K562 (cell line): ENCODE measurements around the gene GP1BA. TPM values are rescaled to one million over a fixed set of nuclear protein-coding genes. Genes with fewer than 3 reads are reported as not detected.

ENCODE experiments used
- ARID1B ChIP-seq: fragments of 450-650 bp; IDR thresholded peaks from 2 replicates; pipeline ENCODE4 v1.6.1; 2016; ENCODE audit warnings: antibody characterized with exemption, mild to moderate bottlenecking, inconsistent platforms
- EGR1 ChIP-seq: fragments of 450-650 bp; conservative IDR thresholded peaks from 2 replicates; pipeline ENCODE4 v1.6.1; 2017; ENCODE audit warnings: mild to moderate bottlenecking
- ELF1 ChIP-seq: fragments of 200-800 bp; sonication (Bioruptor generic); IDR thresholded peaks from 2 replicates; pipeline ENCODE4 v1.6.1; 2016; ENCODE audit warnings: missing genetic modification characterization, missing compliant biosample characterization
- EP400 ChIP-seq: fragments of 450-650 bp; IDR thresholded peaks from 2 replicates; pipeline ENCODE4 v1.6.1; 2017; ENCODE audit warnings: antibody characterized with exemption, mild to moderate bottlenecking, moderate library complexity
- FOXK2 ChIP-seq, 2 experiments: fragments of 450-650 bp; IDR thresholded peaks in 1 of 2; conservative IDR thresholded peaks in 1 of 2; 2 replicates each; pipeline ENCODE4 v1.6.1; 2016; ENCODE audit warnings: low read depth in 2 of 2, mild to moderate bottlenecking in 1 of 2
- KAT7 ChIP-seq: sonication (generic); formaldehyde crosslinking; IDR thresholded peaks from 2 replicates; pipeline ENCODE4 v1.8.0; 2022; ENCODE audit warnings: missing genetic modification reagents, mild to moderate bottlenecking, borderline replicate concordance
- KDM2B ChIP-seq: fragments of 250-450 bp; sonication (Bioruptor Pico); IDR thresholded peaks from 2 replicates; pipeline ENCODE4 v1.8.0; 2021; ENCODE audit warnings: mild to moderate bottlenecking, moderate library complexity
- MTA2 ChIP-seq: fragments of 450-650 bp; IDR thresholded peaks from 2 replicates; pipeline ENCODE4 v1.6.1; 2016; ENCODE audit warnings: low read depth
- NFATC3 ChIP-seq: fragments of 450-650 bp; IDR thresholded peaks from 2 replicates; pipeline ENCODE4 v1.6.1; 2017; ENCODE audit warnings: mild to moderate bottlenecking
- PCBP1 ChIP-seq: fragments of 200-400 bp; formaldehyde crosslinking; IDR thresholded peaks from 2 replicates; pipeline ENCODE4 v1.6.1; 2018; ENCODE audit warnings: mild to moderate bottlenecking, low read depth, low read length; ENCODE audit not compliant: poor library complexity, severe bottlenecking
- PHF20 ChIP-seq: fragments of 450-650 bp; IDR thresholded peaks from 2 replicates; pipeline ENCODE4 v1.6.1; 2018; ENCODE audit not compliant: partially characterized antibody
- POLR2AphosphoS5 ChIP-seq: IDR thresholded peaks from 2 replicates; pipeline ENCODE4 v1.6.1; 2011; ENCODE audit warnings: mild to moderate bottlenecking, low read depth, low read length, moderate library complexity; ENCODE audit not compliant: control insufficient read depth, insufficient read depth
- PRPF4 ChIP-seq: fragments of 200-400 bp; formaldehyde crosslinking; IDR thresholded peaks from one replicate; pipeline ENCODE4 v1.6.1; 2017; ENCODE audit warnings: low read length, low read depth, mild to moderate bottlenecking; ENCODE audit not compliant: insufficient read depth, poor library complexity, severe bottlenecking
- RAD51 ChIP-seq: fragments of 450-650 bp; IDR thresholded peaks from 2 replicates; pipeline ENCODE4 v1.7.1; 2016; ENCODE audit warnings: low read depth, mild to moderate bottlenecking, borderline replicate concordance
- RBM22 ChIP-seq: fragments of 200-400 bp; formaldehyde crosslinking; IDR thresholded peaks from 2 replicates; pipeline ENCODE4 v1.6.1; 2018; ENCODE audit warnings: low read length, low read depth; ENCODE audit not compliant: poor library complexity, severe bottlenecking
- RNF2 ChIP-seq: sonication (generic); IDR thresholded peaks from 2 replicates; pipeline ENCODE4 v1.6.1; 2016
- SIN3A ChIP-seq, 2 experiments: fragments of 150-350 bp in 1 of 2; IDR thresholded peaks; 2 replicates each; pipeline ENCODE4 v1.6.1; 2011 to 2016; ENCODE audit warnings: borderline replicate concordance in 2 of 2, low read depth in 2 of 2, low read length in 2 of 2, mild to moderate bottlenecking in 2 of 2, moderate library complexity in 2 of 2; ENCODE audit not compliant: control insufficient read depth in 1 of 2
- SIN3B ChIP-seq: fragments of 450-650 bp; IDR thresholded peaks from 2 replicates; pipeline ENCODE4 v1.6.1; 2017; ENCODE audit warnings: low read depth, mild to moderate bottlenecking, moderate library complexity
- U2AF1 ChIP-seq: fragments of 200-400 bp; formaldehyde crosslinking; optimal IDR thresholded peaks from 2 replicates; pipeline ENCODE3; 2017; ENCODE audit warnings: mild to moderate bottlenecking, low read depth, low read length, moderate library complexity
- ZNF175 ChIP-seq: fragments of 200-800 bp; sonication (Bioruptor generic); IDR thresholded peaks from 2 replicates; pipeline ENCODE4 v1.6.1; 2016; ENCODE audit warnings: low read depth, mild to moderate bottlenecking, missing genetic modification characterization, missing compliant biosample characterization
- ZSCAN32 ChIP-seq: fragments of 450-650 bp; formaldehyde crosslinking; IDR thresholded peaks from 2 replicates; pipeline ENCODE4 v1.4.0; 2020; ENCODE audit warnings: mild to moderate bottlenecking, moderate library complexity
- polyA plus RNA-seq, 8 experiments: library from polyadenylated mRNA; depleted of rRNA in 4 of 8; stranded (reverse) in 5 of 8; unstranded in 3 of 8; fragments of >200 nt; fragmentation: Nextera tagmentation in 2 of 8; fragmentation: Illumina TruSeq in 1 of 8; extraction: Ambion mirVana in 2 of 8; extraction: Trizol in 1 of 8; gene quantifications; 2 replicates each; pipeline versions ENCODE4 v1.2.1 to v1.2.3, GENCODE V29; 2011 to 2014; ENCODE audit warnings: inconsistent platforms in 1 of 8, missing spikeins in 1 of 8
- total RNA-seq, 7 experiments: library from RNA; depleted of rRNA in 6 of 7; stranded (reverse); fragments of >200 nt in 6 of 7; fragmentation: Illumina TruSeq in 2 of 7; extraction: Trizol in 2 of 7; gene quantifications; 2 replicates each; pipeline versions ENCODE4 v1.2.1 to v1.2.3, GENCODE V29; 2011 to 2021; ENCODE audit warnings: low replicate concordance in 1 of 7
- TF ChIP-seq, protein P1 (sequence below): fragments of 200-400 bp; formaldehyde crosslinking; IDR thresholded peaks from 2 replicates; pipeline ENCODE4 v1.6.1; 2017; ENCODE audit warnings: mild to moderate bottlenecking, low read depth, low read length, moderate library complexity
- TF ChIP-seq, protein P2 (sequence below): sonication (generic); formaldehyde crosslinking; IDR thresholded peaks from 2 replicates; pipeline ENCODE4 v1.4.0; 2020; ENCODE audit warnings: mild to moderate bottlenecking, missing genetic modification reagents

GP1BA gene
- total and polyA plus RNA-seq, 9 of the 15 experiments (the other 6 are each of a cell fraction or from before 2014, with no cell fraction given), result 0.01 TPM; not detected in 8

DNA sequence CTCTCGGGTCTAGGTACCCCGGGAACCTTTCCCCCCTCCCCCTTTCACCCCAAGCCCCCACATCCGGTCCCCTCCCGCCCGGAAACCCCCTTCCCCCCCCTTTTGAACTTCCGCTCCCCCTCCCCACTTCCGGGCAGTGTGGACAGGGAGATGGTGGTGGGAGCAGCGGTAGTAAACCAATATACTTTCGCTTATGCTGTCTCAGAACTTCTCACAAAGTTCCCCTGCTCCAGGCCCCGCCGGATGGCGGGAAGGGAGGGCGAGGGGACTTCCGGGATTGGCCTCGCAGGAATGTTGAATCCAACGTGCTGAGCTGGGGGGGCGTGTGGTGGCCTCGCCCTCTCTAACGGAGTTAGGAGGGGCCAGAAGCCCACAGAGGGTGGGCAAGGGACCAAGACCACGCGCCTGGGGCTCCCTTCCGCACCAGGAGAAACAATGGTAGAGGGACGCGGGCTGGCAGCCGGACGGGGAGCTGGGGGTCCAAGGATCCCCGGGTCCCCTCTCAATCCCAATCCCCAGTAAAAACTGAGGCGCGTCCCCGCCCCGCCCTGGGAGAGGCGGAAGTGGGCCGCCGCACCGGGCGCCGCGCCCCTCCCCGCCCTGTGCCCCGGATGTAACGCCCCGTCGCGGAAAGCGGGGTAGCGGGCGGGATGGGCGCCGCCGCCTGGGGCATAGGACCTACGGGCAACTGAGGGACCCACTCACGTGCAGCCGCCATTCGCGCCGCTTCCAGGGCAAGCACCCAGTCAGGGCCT is 15.5 kb downstream of the GP1BA start (continued):
- TF ChIP-seq, protein P1, sequence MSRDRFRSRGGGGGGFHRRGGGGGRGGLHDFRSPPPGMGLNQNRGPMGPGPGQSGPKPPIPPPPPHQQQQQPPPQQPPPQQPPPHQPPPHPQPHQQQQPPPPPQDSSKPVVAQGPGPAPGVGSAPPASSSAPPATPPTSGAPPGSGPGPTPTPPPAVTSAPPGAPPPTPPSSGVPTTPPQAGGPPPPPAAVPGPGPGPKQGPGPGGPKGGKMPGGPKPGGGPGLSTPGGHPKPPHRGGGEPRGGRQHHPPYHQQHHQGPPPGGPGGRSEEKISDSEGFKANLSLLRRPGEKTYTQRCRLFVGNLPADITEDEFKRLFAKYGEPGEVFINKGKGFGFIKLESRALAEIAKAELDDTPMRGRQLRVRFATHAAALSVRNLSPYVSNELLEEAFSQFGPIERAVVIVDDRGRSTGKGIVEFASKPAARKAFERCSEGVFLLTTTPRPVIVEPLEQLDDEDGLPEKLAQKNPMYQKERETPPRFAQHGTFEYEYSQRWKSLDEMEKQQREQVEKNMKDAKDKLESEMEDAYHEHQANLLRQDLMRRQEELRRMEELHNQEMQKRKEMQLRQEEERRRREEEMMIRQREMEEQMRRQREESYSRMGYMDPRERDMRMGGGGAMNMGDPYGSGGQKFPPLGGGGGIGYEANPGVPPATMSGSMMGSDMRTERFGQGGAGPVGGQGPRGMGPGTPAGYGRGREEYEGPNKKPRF, result no peak
- TF ChIP-seq RNF2, result no peak
- no peak for TF ChIP-seq ARID1B
- no peak for TF ChIP-seq KDM2B (CRISPR knock-in tag)
- TF ChIP-seq POLR2AphosphoS5, result peak; percentile 20; the same call in 1 of the 2 replicates
- TF ChIP-seq ELF1 (tag), result peak; percentile 59
- no peak for TF ChIP-seq RAD51
- TF ChIP-seq FOXK2 (conservative IDR thresholded peaks at IDR 0.05 in 1 of 2, IDR thresholded peaks at IDR 0.05 in 1 of 2; ENCODE audit: low read depth in 2 of 2), result no peak
- peak; percentile 91 for TF ChIP-seq RBM22
- TF ChIP-seq ZNF175, result no peak
- TF ChIP-seq SIN3A (IDR thresholded peaks at IDR 0.05; ENCODE audit: borderline replicate concordance in 2 of 2, control insufficient read depth in 1 of 2, low read depth in 2 of 2, low read length in 2 of 2), result peak; percentile 21 to 80; a peak in 3 of 4 replicates
- no peak for TF ChIP-seq ZSCAN32 (CRISPR knock-in tag)
- TF ChIP-seq, protein P2, sequence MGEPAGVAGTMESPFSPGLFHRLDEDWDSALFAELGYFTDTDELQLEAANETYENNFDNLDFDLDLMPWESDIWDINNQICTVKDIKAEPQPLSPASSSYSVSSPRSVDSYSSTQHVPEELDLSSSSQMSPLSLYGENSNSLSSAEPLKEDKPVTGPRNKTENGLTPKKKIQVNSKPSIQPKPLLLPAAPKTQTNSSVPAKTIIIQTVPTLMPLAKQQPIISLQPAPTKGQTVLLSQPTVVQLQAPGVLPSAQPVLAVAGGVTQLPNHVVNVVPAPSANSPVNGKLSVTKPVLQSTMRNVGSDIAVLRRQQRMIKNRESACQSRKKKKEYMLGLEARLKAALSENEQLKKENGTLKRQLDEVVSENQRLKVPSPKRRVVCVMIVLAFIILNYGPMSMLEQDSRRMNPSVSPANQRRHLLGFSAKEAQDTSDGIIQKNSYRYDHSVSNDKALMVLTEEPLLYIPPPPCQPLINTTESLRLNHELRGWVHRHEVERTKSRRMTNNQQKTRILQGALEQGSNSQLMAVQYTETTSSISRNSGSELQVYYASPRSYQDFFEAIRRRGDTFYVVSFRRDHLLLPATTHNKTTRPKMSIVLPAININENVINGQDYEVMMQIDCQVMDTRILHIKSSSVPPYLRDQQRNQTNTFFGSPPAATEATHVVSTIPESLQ, result no peak; the same call in 1 of the 2 replicates
- 0 out of 2 replicates have a peak, but pooled peaks have one; percentile 12 for TF ChIP-seq EGR1
- TF ChIP-seq SIN3B, result no peak
- no peak for TF ChIP-seq PHF20
- TF ChIP-seq U2AF1, result no peak
- TF ChIP-seq PCBP1, result peak; percentile 72
- TF ChIP-seq NFATC3, result no peak
- peak; percentile 79 for TF ChIP-seq PRPF4
- no peak for TF ChIP-seq MTA2
- 0 out of 2 replicates have a peak, but pooled peaks have one; percentile 42 for TF ChIP-seq KAT7
- peak; percentile 54 for TF ChIP-seq EP400
